HCT116 (cell line): ENCODE measurements around the gene MCC. TPM values are rescaled to one million over a fixed set of nuclear protein-coding genes. Genes with fewer than 3 reads are reported as not detected.
A peak's percentile ranks its signal among the peaks of the same experiment; 100 is the strongest.

Experiments
- ATAC-seq: fragments of 200-7000 bp; cut with Tn5 transposase; 2 replicates; pipeline ENCODE4 v1.9.1; 2020; ENCODE audit warnings: mild to moderate bottlenecking, moderate library complexity
- BruUV-seq: library from RNA; stranded (reverse); fragments of 400-500 nt; replicated peaks from 2 replicates; lab custom pipeline; 2021; lab: Mats Ljungman, UMichigan
- CTCF ChIA-PET: fragments of 300-600 bp; sonication (Branson Sonifier 250); formaldehyde crosslinking; loops from one replicate; lab custom pipeline; 2021; ENCODE audit warnings: antibody characterized with exemption; lab: Charles Lee
- POLR2A ChIA-PET: fragments of 300-600, 350-600 bp; sonication (Branson Sonifier 250); formaldehyde crosslinking; loops from one replicate; lab custom pipeline; 2021; ENCODE audit warnings: antibody characterized with exemption; lab: Charles Lee
- RAD21 ChIA-PET, 2 experiments: fragments of 300-600 bp; sonication (Branson Sonifier 250); formaldehyde crosslinking; loops; one replicate each; lab custom pipeline; 2023; ENCODE audit warnings: low total read pairs in 2 of 2; ENCODE audit not compliant: uncharacterized antibody in 2 of 2, unreplicated experiment in 2 of 2, low non-redundant PET in 1 of 2; lab: Charles Lee
- DNase-seq: peaks from one replicate; pipeline ENCODE4 v3.0.0-alpha.2; 2010; ENCODE audit warnings: low read depth, low spot score
- H2AFZ ChIP-seq: fragments of 200-600 bp; shearing (Covaris generic), sonication (generic); 2 replicates; pipeline ENCODE4 v1.6.1; 2017; ENCODE audit warnings: low read depth, mixed run types, mixed read lengths, antibody characterized with exemption, low read length; ENCODE audit not compliant: poor library complexity, severe bottlenecking
- H3K27ac ChIP-seq: 2 replicates; pipeline ENCODE4 v1.5.1; 2012; ENCODE audit warnings: low read depth, low read length
- H3K27me3 ChIP-seq: fragments of 200-600 bp; sonication (generic); 2 replicates; pipeline ENCODE4 v1.6.1; 2016; ENCODE audit warnings: mixed run types, low read length, mixed read lengths; ENCODE audit not compliant: insufficient read depth
- H3K36me3 ChIP-seq, 2 experiments: fragments of 200-500 bp in 1 of 2; fragments of 200-600 bp in 1 of 2; sonication (Bioruptor generic) in 1 of 2; sonication (generic) in 1 of 2; 2 replicates each; pipeline versions ENCODE4 v1.5.1 to v1.6.1; 2014 to 2016; ENCODE audit warnings: low read length in 2 of 2, inconsistent platforms in 1 of 2, mixed read lengths in 1 of 2, mixed run types in 1 of 2; ENCODE audit not compliant: insufficient read depth in 2 of 2, control insufficient read depth in 1 of 2
- H3K4me1 ChIP-seq, 2 experiments: fragments of 200-600 bp in 1 of 2; sonication (generic) in 1 of 2; 2 replicates each; pipeline versions ENCODE4 v1.5.1 to v1.6.1; 2012 to 2017; ENCODE audit warnings: low read length in 2 of 2, inconsistent platforms in 1 of 2, mild to moderate bottlenecking in 1 of 2, mixed read lengths in 1 of 2, mixed run types in 1 of 2, moderate library complexity in 1 of 2; ENCODE audit not compliant: insufficient read depth in 2 of 2, control insufficient read depth in 1 of 2
- H3K4me2 ChIP-seq: fragments of 200-600 bp; sonication (generic); 2 replicates; pipeline ENCODE4 v1.6.1; 2017; ENCODE audit warnings: mixed run types, low read length, mixed read lengths
- H3K4me3 ChIP-seq, 2 experiments: fragments of 200-600 bp in 1 of 2; sonication (generic) in 1 of 2; replicated peaks in 1 of 2; 2 replicates each; pipeline ENCODE4 v1.5.1; 2011 to 2016; ENCODE audit warnings: low read length in 2 of 2, control low read depth in 1 of 2, low read depth in 1 of 2, mild to moderate bottlenecking in 1 of 2, mixed read lengths in 1 of 2, mixed run types in 1 of 2
- H3K79me2 ChIP-seq: fragments of 200-600 bp; sonication (generic); 2 replicates; pipeline ENCODE4 v1.6.1; 2017; ENCODE audit warnings: mild to moderate bottlenecking, mixed run types, low read length, moderate library complexity, mixed read lengths; ENCODE audit not compliant: insufficient read depth
- H3K9ac ChIP-seq: fragments of 200-600 bp; sonication (generic); 2 replicates; pipeline ENCODE4 v1.6.1; 2016; ENCODE audit warnings: low read length, mixed read lengths
- H3K9me2 ChIP-seq: fragments of 200-600 bp; sonication (generic), shearing (Covaris generic); 2 replicates; pipeline ENCODE4 v1.6.1; 2017; ENCODE audit warnings: mixed run types, mild to moderate bottlenecking, moderate library complexity; ENCODE audit not compliant: insufficient read depth
- H3K9me3 ChIP-seq, 2 experiments: fragments of 200-500 bp in 1 of 2; fragments of 200-600 bp in 1 of 2; sonication (Bioruptor generic) in 1 of 2; sonication (generic) in 1 of 2; 2 replicates each; pipeline ENCODE4 v1.6.1; 2014 to 2017; ENCODE audit warnings: low read length in 2 of 2, mixed read lengths in 2 of 2, inconsistent platforms in 1 of 2, low read depth in 1 of 2, mild to moderate bottlenecking in 1 of 2, mixed run types in 1 of 2, moderate library complexity in 1 of 2; ENCODE audit not compliant: control insufficient read depth in 1 of 2, insufficient read depth in 1 of 2
- H4K20me1 ChIP-seq: fragments of 200-600 bp; sonication (generic), shearing (Covaris generic); 2 replicates; pipeline ENCODE4 v1.6.1; 2017; ENCODE audit warnings: mixed run types, mild to moderate bottlenecking, moderate library complexity; ENCODE audit not compliant: insufficient read depth
- CBX3 ChIP-seq: IDR thresholded peaks from 2 replicates; pipeline ENCODE4 v1.6.1; 2012; ENCODE audit warnings: low read depth
- ELF1 ChIP-seq: IDR thresholded peaks from 2 replicates; pipeline ENCODE4 v1.6.1; 2012; ENCODE audit warnings: low read depth, borderline replicate concordance
- EZH2 ChIP-seq: fragments of 200-600 bp; sonication (generic); IDR thresholded peaks from 2 replicates; pipeline ENCODE4 v1.6.1; 2017; ENCODE audit warnings: antibody characterized with exemption, mixed run types
- JUND ChIP-seq: IDR thresholded peaks from 2 replicates; pipeline ENCODE4 v1.6.1; 2012
- REST ChIP-seq: IDR thresholded peaks from 2 replicates; pipeline ENCODE4 v1.6.1; 2012; ENCODE audit warnings: low read depth
- SIN3A ChIP-seq: IDR thresholded peaks from 2 replicates; pipeline ENCODE4 v1.6.1; 2012; ENCODE audit warnings: low read depth
- YY1 ChIP-seq: IDR thresholded peaks from 2 replicates; pipeline ENCODE4 v1.6.1; 2011; ENCODE audit warnings: low read length, low read depth, moderate library complexity, mild to moderate bottlenecking; ENCODE audit not compliant: insufficient replicate concordance; ENCODE audit errors: extremely low read depth
- ZBTB33 ChIP-seq: IDR thresholded peaks from 2 replicates; pipeline ENCODE4 v1.6.1; 2011; ENCODE audit warnings: mild to moderate bottlenecking, low read length, moderate library complexity; ENCODE audit not compliant: insufficient replicate concordance; ENCODE audit errors: extremely low read depth
- ZNF274 ChIP-seq: fragments of 200-500 bp; sonication (Bioruptor generic); IDR thresholded peaks from 2 replicates; pipeline ENCODE4 v1.6.1; 2014; ENCODE audit warnings: mild to moderate bottlenecking, low read depth, low read length, inconsistent platforms
- intact Hi-C: fragments of 100-400 bp; cut with micrococcal nuclease; formaldehyde crosslinking; loops from 2 replicates; pipeline ENCODE4 v1.10.0; 2022
- total RNA-seq: library from RNA; stranded (reverse); gene quantifications from one replicate; pipeline ENCODE4 v1.2.1, GENCODE V29; 2021; ENCODE audit not compliant: unreplicated experiment
- TF ChIP-seq, protein P1 (sequence below), 3 experiments: fragments of 200-600 bp in 1 of 3; sonication (generic) in 1 of 3; IDR thresholded peaks in 2 of 3; conservative IDR thresholded peaks in 1 of 3; 2 replicates each; pipeline ENCODE4 v1.5.1; 2012 to 2017; ENCODE audit warnings: low read depth in 2 of 3, low read length in 2 of 3, antibody characterized with exemption in 1 of 3, borderline replicate concordance in 1 of 3, control low read depth in 1 of 3, mild to moderate bottlenecking in 1 of 3, mixed read lengths in 1 of 3, mixed run types in 1 of 3, moderate library complexity in 1 of 3; ENCODE audit not compliant: insufficient read depth in 1 of 3

The MCC gene
- total RNA-seq, 1 experiment from 2014 or later = 20.1 TPM

DNA sequence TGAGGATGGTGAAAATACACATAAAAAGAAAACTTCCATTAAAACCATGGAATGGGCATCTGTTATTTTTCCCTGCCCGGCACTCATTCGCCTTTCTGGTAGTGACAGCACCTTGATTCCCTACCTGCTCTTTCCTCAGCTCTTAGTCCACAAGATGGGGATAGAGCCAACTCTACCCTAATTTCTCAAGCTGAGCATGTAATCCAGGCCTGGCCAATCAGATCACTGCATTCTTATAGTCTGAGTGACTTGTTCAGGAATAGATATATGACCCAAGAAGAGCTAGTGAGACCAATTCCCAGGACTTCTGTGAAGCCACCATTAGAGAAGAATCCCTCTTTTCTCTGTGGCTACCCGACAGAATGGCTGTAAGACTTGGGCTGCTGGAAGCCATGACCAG lies 111.6 kb downstream of the MCC start:
- no peak overlapping the region for H3K27ac ChIP-seq
- ChIA-PET RAD21 (no interaction called here), POLR2A (no interaction called here), CTCF (no interaction called here)
- ATAC-seq = peak; percentile 47; the same call in 1 of the 2 replicates
- no peaks in the 10 kb centered on the region for H3K9me2 ChIP-seq
- H3K9me3 ChIP-seq = no peaks in the 10 kb centered on the region
- no peaks in the 10 kb centered on the region for H3K36me3 ChIP-seq
- BruUV-seq = no TSS peak
- no peak overlapping the region for H3K9ac ChIP-seq
- no peak overlapping the region for H3K4me2 ChIP-seq
- no peaks in the 10 kb centered on the region for H3K27me3 ChIP-seq
- no peaks in the 10 kb centered on the region for H4K20me1 ChIP-seq
- DNase-seq = no peak
- no peaks in the 10 kb centered on the region for H3K4me1 ChIP-seq
- no peaks in the 10 kb centered on the region for H3K79me2 ChIP-seq
- TF ChIP-seq JUND = no peak
- no peak for TF ChIP-seq ELF1
- TF ChIP-seq YY1 = no peak
- TF ChIP-seq SIN3A = no peak
- no peak for TF ChIP-seq EZH2
- no peak for TF ChIP-seq ZBTB33
- TF ChIP-seq, protein P1, sequence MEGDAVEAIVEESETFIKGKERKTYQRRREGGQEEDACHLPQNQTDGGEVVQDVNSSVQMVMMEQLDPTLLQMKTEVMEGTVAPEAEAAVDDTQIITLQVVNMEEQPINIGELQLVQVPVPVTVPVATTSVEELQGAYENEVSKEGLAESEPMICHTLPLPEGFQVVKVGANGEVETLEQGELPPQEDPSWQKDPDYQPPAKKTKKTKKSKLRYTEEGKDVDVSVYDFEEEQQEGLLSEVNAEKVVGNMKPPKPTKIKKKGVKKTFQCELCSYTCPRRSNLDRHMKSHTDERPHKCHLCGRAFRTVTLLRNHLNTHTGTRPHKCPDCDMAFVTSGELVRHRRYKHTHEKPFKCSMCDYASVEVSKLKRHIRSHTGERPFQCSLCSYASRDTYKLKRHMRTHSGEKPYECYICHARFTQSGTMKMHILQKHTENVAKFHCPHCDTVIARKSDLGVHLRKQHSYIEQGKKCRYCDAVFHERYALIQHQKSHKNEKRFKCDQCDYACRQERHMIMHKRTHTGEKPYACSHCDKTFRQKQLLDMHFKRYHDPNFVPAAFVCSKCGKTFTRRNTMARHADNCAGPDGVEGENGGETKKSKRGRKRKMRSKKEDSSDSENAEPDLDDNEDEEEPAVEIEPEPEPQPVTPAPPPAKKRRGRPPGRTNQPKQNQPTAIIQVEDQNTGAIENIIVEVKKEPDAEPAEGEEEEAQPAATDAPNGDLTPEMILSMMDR (IDR thresholded peaks at IDR 0.05 in 2 of 3, conservative IDR thresholded peaks at IDR 0.05 in 1 of 3; ENCODE audit: borderline replicate concordance in 1 of 3, insufficient read depth in 1 of 3, low read depth in 2 of 3, low read length in 2 of 3) = no peak
- TF ChIP-seq ZNF274 = no peak
- no peak for TF ChIP-seq CBX3
- no peak for TF ChIP-seq REST
- H2AFZ ChIP-seq = no peak overlapping the region
- intact Hi-C loops = loop anchor here (5.0 kb wide), 1 partner anchor 111 kb away; the partner anchor contains the start of gene MCC
- H3K4me3 ChIP-seq = no peak overlapping the region
